HG03060 (cell line): ENCODE data around the gene KITLG.
"Not testable (repeated sequence)": the region's sequence is repeated elsewhere in the genome, so short reads cannot be mapped to it uniquely, and the experiment has no call there.

ENCODE experiments used
- ATAC-seq: cut with Tn5 transposase; IDR thresholded peaks from one replicate; pipeline ENCODE4 v1.9.1; 2021; ENCODE audit warnings: low read depth, moderate number of reproducible peaks; ENCODE audit not compliant: unreplicated experiment

Gene KITLG

GRCh38 chr12:88546226-88546625 lies 34.0 kb downstream of the KITLG start:
- ATAC-seq: no peak

- ATAC-seq: no peak
These were observed 35.0 kb downstream of the KITLG start for GRCh38 chr12:88544991-88545980.

GRCh38 chr12:88539893-88540292 lies 40.4 kb downstream of the KITLG start:
- ATAC-seq: no peak

DNA sequence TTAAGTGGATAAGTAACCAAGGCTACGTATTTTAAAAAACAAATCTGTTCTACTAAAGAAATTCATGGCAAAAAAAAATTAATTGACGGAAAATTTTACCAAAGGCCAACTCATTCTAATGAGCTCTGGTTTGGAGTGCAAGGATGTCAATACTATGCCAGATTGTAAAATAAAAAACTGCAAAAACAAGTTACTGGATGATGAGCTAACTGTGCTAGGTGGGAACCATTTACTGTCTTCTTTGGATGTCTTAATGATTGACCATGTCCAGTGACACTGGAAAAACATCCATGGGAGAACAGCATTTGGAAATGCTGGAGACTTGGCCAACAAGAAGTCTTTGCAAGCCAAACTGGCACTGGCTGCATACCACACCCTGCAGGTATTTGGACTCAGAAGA lies 41.6 kb downstream of the KITLG start:
- no peak for ATAC-seq

GRCh38 chr12:88538250-88538649 lies 42.0 kb downstream of the KITLG start:
- no peak for ATAC-seq

DNA sequence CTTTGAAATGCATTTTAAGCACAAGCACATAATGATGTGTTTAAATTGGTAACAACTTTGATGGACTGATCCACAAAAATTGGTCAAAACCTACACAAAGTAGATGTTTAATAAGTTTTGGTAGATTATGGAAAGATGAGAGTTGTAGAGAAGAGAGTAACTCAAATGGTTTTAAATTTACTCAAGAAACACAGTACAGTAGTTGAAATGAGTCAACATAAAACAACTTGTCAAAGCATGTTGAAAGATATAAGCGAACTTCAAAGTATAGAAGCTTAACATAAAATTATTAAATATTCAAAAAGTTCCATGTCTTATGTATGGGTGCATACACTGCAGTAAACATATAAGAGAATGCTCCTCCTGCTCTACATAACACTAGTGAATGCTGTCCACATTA lies 49.4 kb downstream of the KITLG start:
- ATAC-seq: no peak

DNA sequence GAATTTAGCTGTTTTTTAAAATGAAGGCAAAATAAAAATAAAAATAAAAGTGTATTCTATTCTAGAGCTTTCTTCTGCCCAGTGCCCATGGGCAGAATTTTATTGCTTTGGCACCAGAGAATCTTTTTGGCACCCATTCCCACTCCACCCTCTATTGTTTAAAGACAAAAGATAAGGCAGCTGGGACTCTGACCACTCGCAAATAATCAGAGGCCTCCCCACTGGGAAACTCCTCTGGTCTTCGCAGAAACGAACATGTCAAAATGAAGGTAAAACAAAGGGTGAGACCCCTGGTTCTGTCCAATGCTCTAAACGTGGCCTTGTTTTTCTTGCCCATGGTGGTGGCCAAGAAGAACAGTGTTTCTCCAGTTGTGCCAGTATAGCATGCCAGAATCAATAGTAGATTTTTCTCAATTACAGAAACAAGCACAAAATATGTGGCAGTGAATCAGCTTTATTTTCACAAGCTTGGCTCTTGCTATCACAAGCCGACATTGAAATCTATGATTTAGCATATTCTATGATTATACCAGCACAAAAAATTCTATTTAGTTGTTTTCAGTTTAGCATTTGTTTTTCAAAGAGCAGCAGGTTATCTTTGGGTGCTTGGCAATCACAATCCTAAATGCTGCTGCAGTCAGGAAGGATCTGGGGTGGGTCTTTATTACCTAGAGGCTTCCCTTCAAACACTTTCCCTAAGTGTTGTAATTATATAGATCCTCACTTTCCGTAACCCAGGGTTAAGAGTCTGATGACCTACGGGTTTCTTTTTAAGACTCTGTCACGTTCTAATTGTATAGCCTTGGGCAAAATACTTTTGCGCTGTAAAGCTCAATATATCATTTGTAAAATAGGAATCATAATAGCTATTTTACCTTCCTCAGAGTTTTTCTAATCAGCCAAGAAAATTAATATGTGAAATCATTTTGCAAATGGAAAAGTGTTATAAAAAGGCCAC lies 50.5 kb downstream of the KITLG start:
- ATAC-seq: no peak

DNA sequence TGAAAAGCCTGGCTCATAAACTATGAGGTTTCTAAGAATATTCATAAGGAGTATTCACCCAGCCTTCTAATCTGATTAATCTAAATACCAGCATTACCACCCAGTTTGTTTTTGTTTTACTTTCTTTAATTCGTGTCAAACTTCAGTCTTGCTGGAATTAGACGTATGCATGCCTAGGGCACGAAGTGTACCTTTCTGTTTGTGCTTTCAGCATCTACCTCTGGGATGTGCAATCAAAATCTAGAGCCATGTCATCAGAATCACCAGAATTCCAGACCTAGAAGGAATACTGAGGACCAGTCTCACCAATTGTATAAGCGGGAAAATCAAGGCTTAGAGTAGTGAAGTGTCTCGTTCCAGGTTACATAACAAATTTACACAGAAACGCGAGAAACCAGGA lies 57.3 kb downstream of the KITLG start:
- no peak for ATAC-seq

DNA sequence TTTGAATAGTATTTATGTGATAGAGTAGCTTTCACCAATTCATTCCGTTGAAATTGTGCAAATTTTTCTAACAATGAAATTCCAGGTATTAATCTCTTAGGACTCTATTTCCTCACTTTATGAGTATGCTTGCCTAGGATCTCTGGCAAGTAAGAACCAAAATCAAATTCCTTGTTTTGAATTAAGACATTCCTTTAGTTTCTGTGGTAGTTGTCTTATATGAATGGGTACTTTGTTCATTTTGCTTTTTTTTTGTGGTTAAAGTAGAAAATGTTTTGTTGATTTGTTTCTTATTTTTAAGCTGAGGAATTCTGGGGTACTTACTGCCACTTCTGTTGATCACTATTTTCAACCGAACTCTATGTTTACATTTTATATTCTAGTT lies 59.8 kb downstream of the KITLG start:
- no peak for ATAC-seq

DNA sequence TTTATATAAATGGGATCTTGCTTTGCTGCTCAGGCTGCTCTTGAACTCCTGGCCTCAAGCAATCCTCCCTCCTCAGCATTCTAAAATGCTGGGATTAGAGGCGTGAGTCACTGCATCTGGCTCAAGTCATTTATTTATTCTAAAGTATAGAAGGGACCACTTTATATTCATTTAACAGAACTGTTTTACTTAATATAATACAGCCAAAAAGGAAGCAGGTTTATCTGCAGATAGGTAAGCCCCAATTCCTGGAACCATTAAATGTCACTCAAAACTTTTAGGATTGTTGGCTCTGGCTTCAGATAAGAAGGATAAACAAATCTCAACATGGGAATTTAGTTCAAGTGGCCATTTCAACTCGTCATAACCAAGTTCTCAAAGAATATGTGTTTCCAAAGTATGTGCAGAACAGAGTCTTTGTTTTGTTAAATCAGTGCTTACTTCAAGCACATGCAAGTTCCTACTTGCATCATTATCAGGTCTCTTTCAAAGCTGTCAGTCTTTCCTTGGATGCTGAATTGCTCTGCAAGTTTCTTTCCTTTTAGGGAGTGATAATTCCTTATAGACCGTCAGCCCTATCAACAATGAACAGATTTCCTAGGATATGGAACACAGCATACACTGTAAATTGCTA lies 60.4 kb downstream of the KITLG start:
- ATAC-seq: no peak

DNA sequence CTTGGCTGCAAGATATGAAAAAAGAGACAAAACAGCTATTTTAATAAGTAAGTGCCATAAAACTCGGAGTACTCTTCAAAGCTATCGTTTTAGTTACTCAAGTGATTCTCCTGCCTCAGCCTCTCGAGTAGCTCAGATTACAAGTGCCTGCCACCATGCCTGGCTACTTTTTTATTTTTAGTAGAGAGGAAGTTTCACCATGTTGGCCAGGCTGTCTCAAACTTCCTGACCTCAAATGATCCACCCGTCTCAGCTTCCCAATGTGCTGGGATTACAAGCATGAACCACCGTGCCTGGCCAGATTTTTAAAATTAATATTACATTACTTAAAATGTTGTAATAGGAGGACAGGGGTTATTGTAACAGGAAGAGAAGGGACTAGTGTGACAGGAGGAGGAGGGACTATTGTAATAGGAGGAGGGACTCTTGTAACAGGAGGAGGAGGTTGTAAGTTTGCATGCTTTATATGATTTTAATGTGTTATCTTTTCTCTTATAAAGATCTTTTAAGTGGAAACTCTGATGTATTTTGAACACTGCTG lies 61.3 kb downstream of the KITLG start:
- ATAC-seq: no peak

DNA sequence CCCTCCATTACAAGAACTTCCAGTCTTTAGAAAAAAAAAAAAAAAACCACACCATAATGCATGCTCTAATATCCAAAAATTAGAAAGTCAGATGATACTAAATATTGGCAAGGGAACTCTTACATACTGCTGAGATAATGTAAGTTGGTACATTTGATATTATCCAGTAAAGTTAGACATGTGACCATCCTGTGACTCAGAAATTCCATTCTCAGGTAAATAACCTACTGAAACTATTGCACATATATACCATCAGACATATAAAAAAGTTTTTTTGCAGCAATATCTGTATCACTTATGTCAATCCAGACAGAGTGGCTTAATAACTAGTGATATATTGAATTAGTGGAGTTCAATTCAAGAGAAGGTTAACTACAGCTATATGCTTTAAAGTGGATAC lies 63.5 kb downstream of the KITLG start:
- no peak for ATAC-seq

DNA sequence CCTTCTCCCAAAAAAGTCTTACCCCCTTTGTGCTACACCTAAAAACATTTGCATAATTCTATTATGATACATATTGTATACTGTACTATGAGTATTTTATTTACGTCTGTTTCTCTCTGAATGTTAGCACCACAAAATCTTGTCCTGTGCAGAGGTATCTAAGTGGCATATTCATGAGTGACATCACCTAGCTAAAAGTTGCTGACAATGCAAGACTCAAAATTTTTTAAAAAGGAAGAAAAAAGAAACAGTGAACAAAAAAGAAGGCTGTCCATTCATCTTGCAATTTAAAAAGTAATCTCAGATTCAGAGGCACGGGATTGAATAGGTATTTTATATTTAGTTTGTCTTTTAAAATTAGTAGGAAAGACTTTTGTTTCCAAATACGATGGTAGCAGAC lies 69.4 kb downstream of the KITLG start:
- no peak for ATAC-seq

DNA sequence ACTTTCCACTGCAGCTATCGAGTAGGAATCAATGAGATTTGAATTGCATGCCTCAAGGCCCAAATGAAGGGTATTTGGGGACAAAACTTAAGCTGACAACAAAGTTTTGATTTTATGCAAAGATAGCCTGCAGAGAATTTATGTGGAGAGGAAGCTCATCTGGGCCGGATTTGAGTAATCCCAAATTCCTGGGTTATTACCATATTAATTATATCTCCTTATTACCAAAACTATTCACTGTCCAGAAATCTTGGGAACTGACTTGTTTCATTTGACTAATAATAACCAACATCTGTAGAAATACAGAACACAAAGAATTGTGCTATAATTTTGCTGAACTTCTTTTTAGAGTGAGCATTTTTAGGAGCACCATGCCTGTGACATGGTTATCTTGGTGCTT lies 70.4 kb downstream of the KITLG start:
- no peak for ATAC-seq

GRCh38 chr12:88509347-88509746 lies 70.9 kb downstream of the KITLG start:
- no peak for ATAC-seq

DNA sequence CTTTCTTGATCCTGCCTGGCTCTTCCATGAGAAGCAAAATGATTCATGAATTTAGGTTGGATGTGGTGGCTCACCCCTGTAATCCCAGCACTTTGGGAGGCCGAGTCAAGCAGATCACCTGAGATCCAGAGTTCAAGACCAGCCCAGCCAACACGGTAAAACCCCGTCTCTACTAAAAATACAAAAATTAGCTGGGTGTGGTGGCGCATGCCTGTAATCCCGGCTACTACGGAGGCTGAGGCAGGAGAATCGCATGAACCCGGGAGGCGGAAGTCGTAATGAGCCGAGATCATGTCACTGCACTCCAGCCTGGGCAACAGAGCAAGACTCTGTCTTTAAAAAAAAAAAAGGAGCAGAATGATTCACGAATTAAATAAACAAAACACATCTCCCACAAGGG lies 72.4 kb downstream of the KITLG start:
- not testable (repeated sequence) for ATAC-seq

DNA sequence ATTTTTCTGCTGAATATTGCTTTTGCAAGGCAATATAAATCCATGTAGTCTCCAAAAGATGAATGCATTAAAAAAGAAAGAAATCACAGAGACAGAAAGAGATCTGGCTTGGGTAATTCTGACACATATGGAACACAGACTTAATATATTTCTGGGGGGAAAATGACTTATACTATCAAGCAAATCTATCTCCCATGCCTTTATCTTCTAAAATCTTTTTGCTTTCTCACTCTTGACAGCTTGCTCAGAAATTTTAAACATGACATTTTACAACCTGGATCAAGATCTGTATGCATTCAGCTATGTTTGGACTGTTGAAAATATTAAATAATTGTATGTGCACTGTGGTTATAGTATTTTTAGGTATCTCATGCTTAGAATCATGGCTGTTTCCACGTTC lies 73.0 kb downstream of the KITLG start:
- no peak for ATAC-seq

- no peak for ATAC-seq
These were observed 74.6 kb downstream of the KITLG start for GRCh38 chr12:88505696-88506095.

DNA sequence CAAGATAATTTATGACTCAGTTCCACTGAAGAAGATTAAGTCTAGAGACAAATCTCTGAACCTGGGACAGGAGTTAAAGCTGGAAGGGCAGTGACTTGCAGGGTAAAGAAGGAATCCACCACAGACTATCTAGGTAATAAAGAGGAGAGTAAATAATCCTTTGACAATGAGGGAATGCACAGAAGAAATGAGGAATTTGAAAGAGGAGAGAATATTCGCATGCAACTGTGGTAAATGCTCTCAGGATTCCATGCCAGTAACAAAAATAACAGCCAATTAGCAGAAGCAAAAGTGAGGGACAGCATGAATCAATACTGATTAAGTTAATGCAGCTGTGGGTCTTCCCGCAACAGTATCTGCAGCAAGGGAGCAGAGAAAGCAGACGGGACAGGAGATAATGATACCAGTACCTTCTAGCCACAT lies 77.0 kb downstream of the KITLG start:
- no peak for ATAC-seq
